ENCODE data around the gene NADSYN1.

Gene NADSYN1

GRCh38 chr11:71425409-71425808, 27.6 kb upstream of the NADSYN1 start:
- TF ChIP-seq CTCF (IDR thresholded peaks at IDR 0.05; ENCODE audit: borderline replicate concordance, control extremely low read depth, extremely low read depth, insufficient read depth, missing control alignments): no peak
- DNase-seq (ENCODE audit: low spot score): no peak
- in situ Hi-C loops (cut with MboI; ENCODE audit: low sequenced_read_pairs, unreplicated experiment): no loop called here

GRCh38 chr11:71425860-71426259, 27.1 kb upstream of the NADSYN1 start:
- TF ChIP-seq CTCF (IDR thresholded peaks at IDR 0.05; ENCODE audit: borderline replicate concordance, control extremely low read depth, extremely low read depth, insufficient read depth, missing control alignments): no peak
- in situ Hi-C loops (cut with MboI; ENCODE audit: low sequenced_read_pairs, unreplicated experiment): no loop called here
- no peak for DNase-seq (ENCODE audit: low spot score)

- DNase-seq (ENCODE audit: low spot score): no peak
- no peak for TF ChIP-seq CTCF (IDR thresholded peaks at IDR 0.05; ENCODE audit: borderline replicate concordance, control extremely low read depth, extremely low read depth, insufficient read depth, missing control alignments)
- in situ Hi-C loops (cut with MboI; ENCODE audit: low sequenced_read_pairs, unreplicated experiment): no loop called here
These were observed 26.6 kb upstream of the NADSYN1 start for GRCh38 chr11:71426413-71426812.

- no peak for DNase-seq (ENCODE audit: low spot score)
- in situ Hi-C loops (cut with MboI; ENCODE audit: low sequenced_read_pairs, unreplicated experiment): no loop called here
- TF ChIP-seq CTCF (IDR thresholded peaks at IDR 0.05; ENCODE audit: borderline replicate concordance, control extremely low read depth, extremely low read depth, insufficient read depth, missing control alignments): no peak
These were observed 24.1 kb upstream of the NADSYN1 start for GRCh38 chr11:71428861-71429435.

GRCh38 chr11:71429701-71430100, 23.3 kb upstream of the NADSYN1 start:
- no peak for TF ChIP-seq CTCF (IDR thresholded peaks at IDR 0.05; ENCODE audit: borderline replicate concordance, control extremely low read depth, extremely low read depth, insufficient read depth, missing control alignments)
- no peak for DNase-seq (ENCODE audit: low spot score)
- in situ Hi-C loops (cut with MboI; ENCODE audit: low sequenced_read_pairs, unreplicated experiment): no loop called here

GRCh38 chr11:71430166-71430565, 22.8 kb upstream of the NADSYN1 start:
- no peak for DNase-seq (ENCODE audit: low spot score)
- no peak for TF ChIP-seq CTCF (IDR thresholded peaks at IDR 0.05; ENCODE audit: borderline replicate concordance, control extremely low read depth, extremely low read depth, insufficient read depth, missing control alignments)
- in situ Hi-C loops (cut with MboI; ENCODE audit: low sequenced_read_pairs, unreplicated experiment): no loop called here
